K562 treated with DMSO at 1 percent for 12 hours (cell line): Measurements from ENCODE around the gene ZNF736. TPM values are rescaled to one million over a fixed set of nuclear protein-coding genes. Genes with fewer than 3 reads are reported as not detected.

ENCODE experiments used
- total RNA-seq: library from RNA; unstranded; fragments of 300-600 nt; gene quantifications from 2 replicates; pipeline ENCODE4 v1.2.3, GENCODE V29; 2022; ENCODE audit not compliant: insufficient read depth

ZNF736 gene
- total RNA-seq = 3.1 and 4.8 TPM in 2 replicates

DNA sequence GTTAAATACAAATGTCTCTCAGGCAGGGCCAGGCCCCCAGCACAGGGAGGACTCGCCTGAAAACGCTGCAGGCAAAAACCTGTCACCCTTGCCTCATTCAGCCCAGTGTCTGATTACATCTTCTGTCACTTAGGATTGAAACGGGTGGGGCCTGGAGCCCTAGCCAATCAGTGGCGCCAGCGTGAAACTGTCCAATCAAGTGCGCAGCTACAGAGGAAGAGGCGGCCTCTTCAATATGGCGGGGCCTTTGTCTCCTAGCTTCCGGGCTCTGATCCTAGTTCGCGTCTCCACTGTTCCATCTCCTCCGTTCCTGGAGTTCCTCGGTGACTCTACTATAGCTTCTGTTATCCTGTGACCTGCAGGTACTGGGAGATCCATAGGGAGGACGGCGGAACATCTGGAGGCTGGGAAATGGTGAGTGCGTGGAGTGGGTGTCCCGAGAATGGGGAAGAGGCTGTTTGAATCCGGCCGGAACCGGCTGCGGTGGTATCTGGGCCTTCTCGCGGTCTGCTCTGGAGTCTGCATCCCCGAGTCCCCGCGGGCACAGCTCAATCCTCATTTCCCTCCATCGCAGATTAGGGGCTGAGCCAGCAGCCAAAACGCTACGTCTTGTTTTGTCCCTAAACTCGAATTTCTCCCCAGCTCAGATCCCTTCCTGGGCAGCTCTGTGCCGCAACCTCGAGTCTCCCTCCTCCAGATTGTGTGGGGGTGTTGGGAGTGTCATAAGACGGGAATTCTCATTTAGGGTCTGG, at the start of gene ZNF736:
Gene ZNF736, plus strand, starts transcription at position 222 of the 752 bp plus-strand sequence. Its CDS starts 190 bp downstream, at position 412.

Other genes starting within 250 kb of the ZNF736 start
- not detected in 2 replicates for gene ZNF735, start 106.8 kb upstream of the ZNF736 start, total RNA-seq
- gene ZNF679, start 85.5 kb upstream of the ZNF736 start, total RNA-seq = not detected in 2 replicates
- gene ZNF680, start 249.1 kb downstream of the ZNF736 start, total RNA-seq = 4.7 and 9.8 TPM in 2 replicates